ENCODE data around the gene EXD3. TPM values are rescaled to one million over a fixed set of nuclear protein-coding genes. Genes with fewer than 3 reads are reported as not detected.

The EXD3 gene
- total and polyA plus RNA-seq, 9 of the 15 experiments (the other 6 are each of a cell fraction or from before 2014, with no cell fraction given): 0.29 to 12.5 (median 3.9) TPM

- TF ChIP-seq GTF3C2 (IDR thresholded peaks at IDR 0.05; ENCODE audit: borderline replicate concordance, extremely low read depth, insufficient read length) (no peak), ZNF699 (CRISPR knock-in tag; IDR thresholded peaks at IDR 0.05; ENCODE audit: insufficient replicate concordance) (no peak), ARID2 (IDR thresholded peaks at IDR 0.05) (no peak), BHLHE40 (IDR thresholded peaks at IDR 0.05; ENCODE audit: low read length) (no peak), NR1H2 (CRISPR knock-in tag; IDR thresholded peaks at IDR 0.05) (no peak), MTA3 (IDR thresholded peaks at IDR 0.05; ENCODE audit: borderline replicate concordance) (peak; percentile 70), BRF1 (IDR thresholded peaks at IDR 0.05; ENCODE audit: borderline replicate concordance, extremely low read depth, insufficient read length) (no peak), ZNF644 (tag; IDR thresholded peaks at IDR 0.05; ENCODE audit: low read depth) (no peak), ESRRA (IDR thresholded peaks at IDR 0.05; ENCODE audit: borderline replicate concordance, low read depth) (no peak), ATF3 (IDR thresholded peaks at IDR 0.05) (no peak), ATF3 (CRISPR knock-in tag; conservative IDR thresholded peaks at IDR 0.05) (no peak), MLX (CRISPR knock-in tag; conservative IDR thresholded peaks at IDR 0.05) (no peak), ZNF668 (CRISPR knock-in tag; IDR thresholded peaks at IDR 0.05) (no peak), DEAF1 (CRISPR knock-in tag; IDR thresholded peaks at IDR 0.05) (no peak)
These were observed 106.7 kb downstream of the EXD3 start (continued) for GRCh38 chr9:137316012-137316981.
